Tibial artery (tissue), 4 donors: ENCODE data around the gene SPOCK3.

Experiments used
- DNase-seq, 2 donors: peaks; one replicate each; pipeline ENCODE4 v3.0.0-alpha.2; 2019
- H3K27ac ChIP-seq, 2 donors: fragments of 200-600 bp; sonication (generic) in 1 of 2; 1 replicate in 1 of 2; 2 replicates in 1 of 2; pipeline ENCODE4 v1.5.1; 2018 to 2019; ENCODE audit warnings: mild to moderate bottlenecking in 1 of 2
- H3K27me3 ChIP-seq, 2 donors: fragments of 200-600 bp; sonication (generic) in 1 of 2; one replicate each; pipeline versions ENCODE4 v1.5.1 to v1.6.0; 2016 to 2019
- H3K36me3 ChIP-seq, 3 donors: fragments of 200-600 bp; sonication (generic) in 2 of 3; one replicate each; pipeline ENCODE4 v1.5.1; 2016 to 2019; ENCODE audit warnings: mild to moderate bottlenecking in 2 of 3
- H3K4me1 ChIP-seq, 4 donors: fragments of 200-600 bp; sonication (generic) in 2 of 4; 1 replicate in 3 of 4; 2 replicates in 1 of 4; pipeline ENCODE4 v1.5.1; 2016 to 2019
- H3K4me3 ChIP-seq, 2 donors: fragments of 200-600 bp; sonication (generic) in 1 of 2; 1 replicate in 1 of 2; 2 replicates in 1 of 2; pipeline ENCODE4 v1.5.1; 2018 to 2019; ENCODE audit warnings: mild to moderate bottlenecking in 2 of 2
- H3K9me3 ChIP-seq, 3 donors: fragments of 200-600 bp; sonication (generic) in 1 of 3; one replicate each; pipeline ENCODE4 v1.5.1; 2016 to 2019
- intact Hi-C: fragments of 100-400 bp; cut with DNase I; formaldehyde crosslinking; loops from one replicate; pipeline ENCODE4 v1.15.0; 2023; ENCODE audit warnings: low total_unique reads
- TF ChIP-seq, protein P1 (sequence below), 2 experiments: fragments of 200-600 bp in 1 of 2; fragments of 450-650 bp in 1 of 2; IDR thresholded peaks; one replicate each; pipeline ENCODE4 v1.5.1; 2017 to 2019; ENCODE audit warnings: antibody characterized with exemption in 2 of 2, mild to moderate bottlenecking in 1 of 2, moderate library complexity in 1 of 2

SPOCK3 gene

DNA sequence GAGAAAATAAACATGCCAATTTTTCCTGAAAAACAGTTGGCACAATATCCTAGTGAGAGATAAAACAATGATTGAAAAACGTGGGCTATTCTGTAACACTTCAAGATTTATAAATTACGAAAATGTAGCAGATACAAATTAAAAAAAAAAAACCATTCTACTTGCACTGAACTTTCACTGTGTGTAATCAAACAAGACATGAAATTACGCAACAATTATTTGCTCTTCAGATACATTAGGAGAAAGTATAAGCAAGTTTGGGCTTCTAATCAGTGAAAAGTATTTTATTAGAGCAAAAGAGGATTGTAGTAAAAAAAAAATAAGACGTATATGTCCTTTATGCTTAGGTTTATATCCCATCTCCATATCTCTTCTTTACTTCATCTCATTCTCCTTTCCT, 320.4 kb downstream of the SPOCK3 start:
- H3K36me3 ChIP-seq = no peaks in the 10 kb centered on the region
- no peak overlapping the region for H3K27ac ChIP-seq
- intact Hi-C loops = no loop called here
- H3K4me1 ChIP-seq = no peaks in the 10 kb centered on the region
- no peak for DNase-seq
- H3K27me3 ChIP-seq = no peaks in the 10 kb centered on the region
- no peak overlapping the region for H3K4me3 ChIP-seq
- TF ChIP-seq, protein P1, sequence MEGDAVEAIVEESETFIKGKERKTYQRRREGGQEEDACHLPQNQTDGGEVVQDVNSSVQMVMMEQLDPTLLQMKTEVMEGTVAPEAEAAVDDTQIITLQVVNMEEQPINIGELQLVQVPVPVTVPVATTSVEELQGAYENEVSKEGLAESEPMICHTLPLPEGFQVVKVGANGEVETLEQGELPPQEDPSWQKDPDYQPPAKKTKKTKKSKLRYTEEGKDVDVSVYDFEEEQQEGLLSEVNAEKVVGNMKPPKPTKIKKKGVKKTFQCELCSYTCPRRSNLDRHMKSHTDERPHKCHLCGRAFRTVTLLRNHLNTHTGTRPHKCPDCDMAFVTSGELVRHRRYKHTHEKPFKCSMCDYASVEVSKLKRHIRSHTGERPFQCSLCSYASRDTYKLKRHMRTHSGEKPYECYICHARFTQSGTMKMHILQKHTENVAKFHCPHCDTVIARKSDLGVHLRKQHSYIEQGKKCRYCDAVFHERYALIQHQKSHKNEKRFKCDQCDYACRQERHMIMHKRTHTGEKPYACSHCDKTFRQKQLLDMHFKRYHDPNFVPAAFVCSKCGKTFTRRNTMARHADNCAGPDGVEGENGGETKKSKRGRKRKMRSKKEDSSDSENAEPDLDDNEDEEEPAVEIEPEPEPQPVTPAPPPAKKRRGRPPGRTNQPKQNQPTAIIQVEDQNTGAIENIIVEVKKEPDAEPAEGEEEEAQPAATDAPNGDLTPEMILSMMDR (IDR thresholded peaks at IDR 0.05) = no peak
- no peaks in the 10 kb centered on the region for H3K9me3 ChIP-seq

GRCh38 chr4:166903408-166903807, 330.9 kb downstream of the SPOCK3 start:
- no peak overlapping the region for H3K4me3 ChIP-seq
- no peaks in the 10 kb centered on the region for H3K9me3 ChIP-seq
- intact Hi-C loops = no loop called here
- H3K36me3 ChIP-seq = no peaks in the 10 kb centered on the region
- no peak overlapping the region for H3K27ac ChIP-seq
- H3K4me1 ChIP-seq = no peaks in the 10 kb centered on the region
- no peak for DNase-seq
- H3K27me3 ChIP-seq = no peaks in the 10 kb centered on the region
- TF ChIP-seq, protein P1 (IDR thresholded peaks at IDR 0.05) = no peak

DNA sequence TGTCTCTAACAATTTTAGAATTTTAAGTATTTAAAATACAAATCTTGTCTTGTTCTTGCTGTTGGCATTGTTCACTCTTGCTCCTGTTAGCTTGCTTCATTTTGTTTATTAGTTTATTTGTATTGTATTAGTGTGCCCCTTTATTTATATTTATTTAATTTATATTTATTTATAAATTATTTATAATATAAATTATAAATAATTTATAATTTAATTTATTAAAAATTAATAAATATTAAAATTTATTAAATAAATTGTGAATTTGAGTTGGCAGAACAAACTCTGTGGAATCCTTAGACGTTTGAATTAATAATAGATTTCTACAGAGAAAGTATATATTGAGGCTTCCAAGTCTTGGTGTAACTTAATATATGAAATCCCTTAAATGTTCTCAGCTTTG, 331.4 kb downstream of the SPOCK3 start:
- intact Hi-C loops = no loop called here
- DNase-seq = no peak
- Histone ChIP-seq H3K27me3 (no peaks in the 10 kb centered on the region), H3K4me3 (no peak overlapping the region), H3K4me1 (no peaks in the 10 kb centered on the region), H3K9me3 (no peaks in the 10 kb centered on the region), H3K36me3 (no peaks in the 10 kb centered on the region), H3K27ac (no peak overlapping the region)
- TF ChIP-seq, protein P1 (IDR thresholded peaks at IDR 0.05) = no peak

DNA sequence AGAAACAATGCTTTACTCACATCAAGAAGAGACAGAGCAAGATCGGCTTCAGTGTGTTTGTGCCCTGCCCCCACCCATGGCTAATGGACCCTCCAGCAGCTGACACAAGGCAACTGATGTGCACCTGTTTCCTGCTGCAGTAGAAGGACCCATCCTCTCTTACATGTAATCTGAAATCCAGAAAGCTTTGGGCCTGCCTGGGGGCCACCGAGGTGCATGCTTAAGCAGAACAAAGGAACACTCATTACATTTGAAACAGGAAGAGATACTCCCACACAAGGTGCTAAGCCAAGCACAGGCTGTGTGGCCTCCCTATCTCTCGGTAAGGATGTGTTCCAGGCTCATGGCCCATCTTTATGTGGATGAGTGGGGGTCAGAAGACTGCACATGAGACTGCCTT, 338.0 kb downstream of the SPOCK3 start:
- TF ChIP-seq, protein P1 (IDR thresholded peaks at IDR 0.05) = no peak

DNA sequence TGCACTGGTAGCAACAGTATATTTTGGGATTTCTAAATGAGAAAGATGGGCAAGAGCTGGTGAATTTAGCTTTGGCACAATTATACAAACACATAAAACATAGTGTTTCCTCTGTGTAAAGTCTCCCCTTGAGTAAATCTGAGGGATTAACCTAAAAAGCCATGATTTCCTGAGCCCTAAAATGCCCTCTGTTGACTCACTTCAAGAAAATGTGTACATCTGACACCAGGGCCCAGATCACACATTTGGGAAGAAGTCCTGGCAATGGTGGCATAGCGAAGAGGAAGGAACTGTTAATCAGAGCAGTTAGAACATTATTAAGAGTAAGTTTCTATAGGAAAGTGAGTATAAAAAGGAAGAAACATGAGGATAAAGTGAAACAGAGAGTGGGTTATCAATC, 338.5 kb downstream of the SPOCK3 start:
- intact Hi-C loops = no loop called here
- Histone ChIP-seq H3K4me1 (no peaks in the 10 kb centered on the region), H3K36me3 (no peaks in the 10 kb centered on the region), H3K27me3 (no peaks in the 10 kb centered on the region), H3K9me3 (no peaks in the 10 kb centered on the region), H3K4me3 (no peak overlapping the region), H3K27ac (no peak overlapping the region)
- TF ChIP-seq, protein P1 (IDR thresholded peaks at IDR 0.05) = no peak
- no peak for DNase-seq

More for the DNA sequence above, 338.0 kb downstream of the SPOCK3 start:
- DNase-seq = no peak
- intact Hi-C loops = no loop called here
- no peak overlapping the region for H3K27ac ChIP-seq
- no peak overlapping the region for H3K4me3 ChIP-seq
- no peaks in the 10 kb centered on the region for H3K36me3 ChIP-seq
- H3K4me1 ChIP-seq = no peaks in the 10 kb centered on the region
- H3K9me3 ChIP-seq = no peaks in the 10 kb centered on the region
- H3K27me3 ChIP-seq = no peaks in the 10 kb centered on the region

GRCh38 chr4:166887457-166887856, 346.8 kb downstream of the SPOCK3 start:
- Histone ChIP-seq H3K36me3 (no peaks in the 10 kb centered on the region), H3K27me3 (no peaks in the 10 kb centered on the region), H3K9me3 (no peaks in the 10 kb centered on the region), H3K27ac (no peak overlapping the region), H3K4me3 (no peak overlapping the region), H3K4me1 (no peaks in the 10 kb centered on the region)
- TF ChIP-seq, protein P1 (IDR thresholded peaks at IDR 0.05) = no peak
- intact Hi-C loops = no loop called here
- DNase-seq = no peak
